Suppressor macrophage treated with lipopolysaccharide for 1 hour (primary cell): Measurements from ENCODE around the gene SPAG16.

ENCODE experiments used
- DNase-seq, 3 donors: peaks; one replicate each; pipeline ENCODE4 v3.0.0-alpha.2; 2020 to 2022

The SPAG16 gene

GRCh38 chr2:214103276-214104001 is 819.2 kb downstream of the SPAG16 start:
- no peak for DNase-seq

DNA sequence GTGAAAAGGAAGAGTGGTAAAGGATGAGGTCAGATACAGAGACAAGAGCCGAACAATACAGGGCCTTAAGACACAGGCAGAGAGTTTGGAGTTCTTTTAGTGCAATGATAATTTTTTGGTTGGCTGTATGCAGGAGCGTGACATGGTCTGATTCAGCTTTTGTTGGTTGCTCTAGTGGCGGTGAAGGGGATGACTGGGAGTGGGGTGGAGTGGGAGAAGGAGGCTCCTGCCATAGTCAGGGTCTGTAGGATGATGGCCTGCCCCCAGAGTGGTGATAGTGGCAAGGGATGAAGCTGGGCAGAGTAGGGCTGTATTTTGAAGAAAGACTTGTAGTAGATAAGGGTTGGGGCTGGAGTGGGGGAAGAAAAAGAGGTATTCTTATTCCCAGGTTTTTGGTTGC is 820.0 kb downstream of the SPAG16 start:
- DNase-seq: no peak

DNA sequence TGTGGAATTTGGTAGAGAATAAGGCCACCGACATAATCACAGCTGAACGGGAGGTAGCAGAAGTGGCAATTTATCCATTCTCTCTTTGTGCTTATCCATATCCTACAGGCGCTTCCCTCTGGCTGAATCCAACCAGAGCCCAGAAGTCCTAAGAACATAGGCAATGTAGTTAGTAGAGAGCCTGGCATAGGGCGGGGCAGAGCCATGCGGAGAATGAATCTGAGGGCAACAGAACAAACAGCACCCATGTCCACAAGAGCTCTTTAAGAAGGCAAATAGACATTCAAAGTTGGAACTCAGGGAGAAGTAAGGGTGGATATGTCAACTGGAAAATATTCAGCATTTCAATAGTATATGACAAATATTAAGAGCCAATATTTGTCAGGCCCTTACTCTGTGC is 820.7 kb downstream of the SPAG16 start:
- DNase-seq: no peak

DNA sequence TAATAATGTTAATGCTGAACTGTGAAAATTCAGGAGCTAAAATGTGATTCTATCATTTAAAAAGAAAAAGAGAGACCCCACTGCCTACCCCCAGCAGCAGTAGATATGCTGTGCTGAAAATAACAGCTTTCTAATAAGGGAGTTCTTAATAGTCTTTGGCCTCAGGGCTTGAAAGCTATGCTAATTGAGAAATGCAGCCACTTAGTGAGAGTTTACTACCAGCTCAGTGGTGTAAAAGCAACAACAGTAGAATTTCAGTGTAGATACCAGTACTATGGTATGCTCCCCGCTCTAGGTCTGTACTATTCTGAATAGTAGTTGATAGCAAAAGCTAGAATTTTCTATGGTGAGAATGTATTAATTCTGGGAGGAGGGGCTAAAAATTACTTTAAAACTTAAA is 823.5 kb downstream of the SPAG16 start:
- no peak for DNase-seq

GRCh38 chr2:214108598-214108997 is 824.3 kb downstream of the SPAG16 start:
- DNase-seq: no peak

- DNase-seq: no peak
Observed at GRCh38 chr2:214117054-214117453, 832.8 kb downstream of the SPAG16 start.

- no peak for DNase-seq
Observed at GRCh38 chr2:214126135-214126534, 841.9 kb downstream of the SPAG16 start.

DNA sequence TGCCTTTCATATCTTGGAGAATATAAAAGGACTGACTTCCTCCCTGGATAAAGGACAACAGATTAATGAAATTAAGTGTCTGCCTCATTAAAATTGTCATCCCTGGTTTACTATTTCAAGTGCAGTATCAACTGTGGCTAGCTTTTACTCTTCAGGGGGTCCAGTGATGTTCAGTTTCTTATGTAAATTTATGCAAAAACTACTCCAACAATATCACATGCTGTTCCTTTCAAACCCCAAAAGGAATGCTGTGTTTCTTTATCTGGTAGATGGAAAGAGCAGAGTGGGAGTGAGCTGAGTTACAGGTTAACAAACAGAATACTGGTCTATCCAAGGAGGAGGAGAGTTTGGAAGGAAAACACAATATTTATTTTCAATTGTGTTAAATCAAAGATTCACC is 842.9 kb downstream of the SPAG16 start:
- DNase-seq: no peak

- no peak for DNase-seq
Observed at GRCh38 chr2:214127571-214127970, 843.3 kb downstream of the SPAG16 start.

GRCh38 chr2:214128040-214128439 is 843.8 kb downstream of the SPAG16 start:
- DNase-seq: no peak

GRCh38 chr2:214130114-214130513 is 845.9 kb downstream of the SPAG16 start:
- no peak for DNase-seq

DNA sequence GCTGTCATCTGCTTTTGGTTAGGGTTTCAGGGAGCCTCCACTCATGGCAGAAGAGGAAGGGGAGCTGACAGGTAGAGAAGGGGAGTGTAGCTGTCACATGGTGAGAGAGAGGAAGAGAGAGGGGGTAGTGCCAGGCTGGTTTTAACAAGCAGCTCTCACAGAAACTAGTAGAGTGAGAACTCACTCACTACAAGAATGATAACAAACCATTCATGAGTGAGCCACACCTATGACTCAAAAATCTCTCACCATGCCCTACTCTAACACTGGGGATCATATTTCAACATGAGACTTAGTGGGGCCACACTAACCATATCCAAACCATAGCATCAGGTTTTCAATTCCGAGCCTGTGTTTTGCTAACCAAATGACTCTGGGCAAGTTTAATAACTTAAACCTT is 851.7 kb downstream of the SPAG16 start:
- no peak for DNase-seq

GRCh38 chr2:214138779-214139178 is 854.5 kb downstream of the SPAG16 start:
- no peak for DNase-seq

GRCh38 chr2:214139630-214140284 is 855.5 kb downstream of the SPAG16 start:
- no peak for DNase-seq

GRCh38 chr2:214156971-214157370 is 872.7 kb downstream of the SPAG16 start:
- no peak for DNase-seq

- DNase-seq: no peak
Observed at GRCh38 chr2:214158851-214159250, 874.6 kb downstream of the SPAG16 start.

DNA sequence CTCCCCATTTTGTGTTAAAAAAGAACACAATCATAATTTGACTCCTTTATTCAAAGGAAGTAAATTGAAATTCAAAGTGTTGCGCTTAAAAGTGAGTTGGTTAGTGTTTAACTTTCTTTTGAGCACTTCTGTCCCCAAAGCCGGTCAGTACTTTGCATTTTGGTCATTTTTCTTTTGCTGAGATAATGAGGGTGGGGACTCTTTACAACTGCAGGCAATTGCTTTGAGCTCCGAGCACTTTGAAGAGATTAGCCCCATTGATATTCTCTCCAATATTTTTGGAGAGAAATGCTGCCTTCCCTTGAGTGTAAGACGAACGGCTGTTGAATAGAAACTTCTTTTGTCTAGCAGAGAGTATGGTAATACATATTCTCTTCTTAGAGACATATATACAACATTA is 885.0 kb downstream of the SPAG16 start:
- DNase-seq: no peak

GRCh38 chr2:214169736-214170135 is 885.5 kb downstream of the SPAG16 start:
- DNase-seq: no peak

GRCh38 chr2:214174563-214174962 is 890.3 kb downstream of the SPAG16 start:
- no peak for DNase-seq

DNA sequence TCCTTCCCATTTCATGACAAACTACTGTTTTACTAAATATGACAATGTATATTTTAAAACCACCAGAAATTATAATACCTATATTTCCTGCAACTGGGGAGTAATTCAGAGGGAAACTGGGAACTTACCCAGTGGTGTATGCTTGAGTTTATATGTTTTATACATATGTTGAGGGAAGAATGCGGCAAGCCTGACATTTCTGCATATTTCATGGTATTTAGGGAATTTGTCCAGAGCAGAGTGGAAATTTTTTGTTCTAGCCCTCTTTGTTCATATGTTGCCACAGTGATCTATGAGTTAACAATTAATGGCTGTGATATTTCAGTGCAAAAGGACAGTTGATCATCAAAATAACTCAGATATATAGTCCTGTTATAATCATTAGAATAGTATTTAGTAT is 895.8 kb downstream of the SPAG16 start:
- DNase-seq: no peak

- DNase-seq: no peak
Observed at GRCh38 chr2:214180686-214181085, 896.4 kb downstream of the SPAG16 start.

DNA sequence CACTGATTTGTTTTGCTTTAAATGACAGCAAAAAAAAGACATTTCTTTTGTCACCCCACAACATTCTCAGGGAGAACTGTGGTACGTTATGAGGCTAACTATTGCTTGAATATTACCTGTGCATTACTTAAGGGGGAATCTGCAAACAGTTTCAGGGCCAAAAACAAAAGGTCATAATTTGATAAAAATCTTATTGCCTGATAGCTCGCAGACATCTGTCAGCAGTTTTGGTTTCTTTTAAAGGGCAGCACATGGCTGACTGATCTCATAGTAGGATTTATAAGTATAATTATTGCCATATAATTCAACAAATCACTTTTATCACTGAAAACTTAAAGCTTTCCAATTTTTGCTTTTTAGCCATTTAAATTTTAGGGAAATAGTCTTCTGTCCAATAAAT is 900.2 kb downstream of the SPAG16 start:
- no peak for DNase-seq

DNA sequence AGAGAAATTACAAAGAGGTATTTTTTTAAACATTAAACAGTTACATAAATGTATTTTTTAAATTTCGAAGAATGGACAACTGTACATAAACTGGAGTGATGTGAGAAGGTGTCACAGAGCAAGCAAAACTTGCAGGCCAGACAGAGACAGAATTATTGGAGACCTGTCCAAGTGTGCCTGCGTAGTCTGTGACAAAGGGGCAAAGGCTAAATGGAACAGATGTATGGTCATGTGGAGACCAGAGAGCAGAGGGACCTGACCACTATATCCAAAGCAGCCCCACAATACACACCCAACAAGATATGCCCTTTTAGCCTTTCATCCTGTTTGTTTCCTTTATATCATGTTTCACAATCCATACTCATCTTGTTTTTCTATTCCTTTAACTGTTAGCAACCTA is 901.3 kb downstream of the SPAG16 start:
- no peak for DNase-seq

DNA sequence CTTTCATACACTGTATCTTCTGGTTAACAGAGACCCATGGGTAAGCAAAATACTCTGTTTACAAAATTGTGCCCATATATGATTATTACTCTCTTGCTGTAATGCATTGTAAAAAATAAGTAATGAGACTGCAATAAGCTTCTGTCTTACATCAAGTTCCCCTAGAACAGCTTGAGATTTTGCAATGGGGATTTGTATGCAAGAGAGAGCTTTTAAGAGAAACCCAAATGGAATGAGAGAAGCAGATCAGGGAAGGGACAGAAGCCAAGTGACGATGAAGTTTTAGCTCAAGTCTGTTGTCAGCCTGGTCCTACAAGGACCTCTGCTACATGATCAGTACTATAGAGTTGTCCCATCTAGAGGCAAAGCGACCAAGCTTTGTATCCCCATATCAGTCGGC is 908.4 kb downstream of the SPAG16 start:
- DNase-seq: no peak

DNA sequence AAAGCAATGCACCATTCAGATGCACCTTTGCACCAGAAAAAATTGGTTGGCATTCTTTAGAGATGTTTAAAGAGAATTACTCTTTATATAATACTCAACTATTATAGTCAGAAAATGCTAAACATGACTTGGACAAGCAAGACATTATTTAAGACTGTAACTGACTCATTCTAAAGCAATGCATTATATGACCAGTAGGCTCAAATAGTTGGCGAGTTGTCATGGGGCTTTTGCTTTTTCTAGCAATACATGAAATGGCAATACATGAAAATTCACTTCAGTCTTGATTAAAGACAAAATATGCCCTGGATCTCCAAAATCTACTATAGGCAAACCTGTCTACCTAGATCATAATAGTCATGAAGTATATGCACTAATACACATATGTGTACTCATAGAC is 909.7 kb downstream of the SPAG16 start:
- DNase-seq: no peak
